Loucy (cell line): ENCODE results near the gene HIGD1C.

Experiments
- CTCF ChIP-seq: fragments of 200-600 bp; sonication (generic); conservative IDR thresholded peaks from 2 replicates; pipeline ENCODE4 v1.5.1; 2014; ENCODE audit warnings: mild to moderate bottlenecking, antibody characterized with exemption, low read length
- EZH2phosphoT487 ChIP-seq: fragments of 200-600 bp; IDR thresholded peaks from 2 replicates; pipeline ENCODE4 v1.6.1; 2018; ENCODE audit warnings: antibody characterized with exemption, mild to moderate bottlenecking, moderate library complexity, borderline replicate concordance

- TF ChIP-seq CTCF (no peak), EZH2phosphoT487 (no peak)
These were observed 59.6 kb downstream of the HIGD1C start for GRCh38 chr12:51011955-51012354.
